Measurements from ENCODE around the gene RTP4. TPM values are rescaled to one million over a fixed set of nuclear protein-coding genes. Genes with fewer than 3 reads are reported as not detected.

The RTP4 gene
- total and polyA plus RNA-seq, 2 of the 8 experiments (the other 6 are each of a cell fraction or from before 2014, with no cell fraction given), result not detected

GRCh38 chr3:187322291-187322690 is 45.9 kb upstream of the RTP4 start (continued):
- TF ChIP-seq, protein P1, sequence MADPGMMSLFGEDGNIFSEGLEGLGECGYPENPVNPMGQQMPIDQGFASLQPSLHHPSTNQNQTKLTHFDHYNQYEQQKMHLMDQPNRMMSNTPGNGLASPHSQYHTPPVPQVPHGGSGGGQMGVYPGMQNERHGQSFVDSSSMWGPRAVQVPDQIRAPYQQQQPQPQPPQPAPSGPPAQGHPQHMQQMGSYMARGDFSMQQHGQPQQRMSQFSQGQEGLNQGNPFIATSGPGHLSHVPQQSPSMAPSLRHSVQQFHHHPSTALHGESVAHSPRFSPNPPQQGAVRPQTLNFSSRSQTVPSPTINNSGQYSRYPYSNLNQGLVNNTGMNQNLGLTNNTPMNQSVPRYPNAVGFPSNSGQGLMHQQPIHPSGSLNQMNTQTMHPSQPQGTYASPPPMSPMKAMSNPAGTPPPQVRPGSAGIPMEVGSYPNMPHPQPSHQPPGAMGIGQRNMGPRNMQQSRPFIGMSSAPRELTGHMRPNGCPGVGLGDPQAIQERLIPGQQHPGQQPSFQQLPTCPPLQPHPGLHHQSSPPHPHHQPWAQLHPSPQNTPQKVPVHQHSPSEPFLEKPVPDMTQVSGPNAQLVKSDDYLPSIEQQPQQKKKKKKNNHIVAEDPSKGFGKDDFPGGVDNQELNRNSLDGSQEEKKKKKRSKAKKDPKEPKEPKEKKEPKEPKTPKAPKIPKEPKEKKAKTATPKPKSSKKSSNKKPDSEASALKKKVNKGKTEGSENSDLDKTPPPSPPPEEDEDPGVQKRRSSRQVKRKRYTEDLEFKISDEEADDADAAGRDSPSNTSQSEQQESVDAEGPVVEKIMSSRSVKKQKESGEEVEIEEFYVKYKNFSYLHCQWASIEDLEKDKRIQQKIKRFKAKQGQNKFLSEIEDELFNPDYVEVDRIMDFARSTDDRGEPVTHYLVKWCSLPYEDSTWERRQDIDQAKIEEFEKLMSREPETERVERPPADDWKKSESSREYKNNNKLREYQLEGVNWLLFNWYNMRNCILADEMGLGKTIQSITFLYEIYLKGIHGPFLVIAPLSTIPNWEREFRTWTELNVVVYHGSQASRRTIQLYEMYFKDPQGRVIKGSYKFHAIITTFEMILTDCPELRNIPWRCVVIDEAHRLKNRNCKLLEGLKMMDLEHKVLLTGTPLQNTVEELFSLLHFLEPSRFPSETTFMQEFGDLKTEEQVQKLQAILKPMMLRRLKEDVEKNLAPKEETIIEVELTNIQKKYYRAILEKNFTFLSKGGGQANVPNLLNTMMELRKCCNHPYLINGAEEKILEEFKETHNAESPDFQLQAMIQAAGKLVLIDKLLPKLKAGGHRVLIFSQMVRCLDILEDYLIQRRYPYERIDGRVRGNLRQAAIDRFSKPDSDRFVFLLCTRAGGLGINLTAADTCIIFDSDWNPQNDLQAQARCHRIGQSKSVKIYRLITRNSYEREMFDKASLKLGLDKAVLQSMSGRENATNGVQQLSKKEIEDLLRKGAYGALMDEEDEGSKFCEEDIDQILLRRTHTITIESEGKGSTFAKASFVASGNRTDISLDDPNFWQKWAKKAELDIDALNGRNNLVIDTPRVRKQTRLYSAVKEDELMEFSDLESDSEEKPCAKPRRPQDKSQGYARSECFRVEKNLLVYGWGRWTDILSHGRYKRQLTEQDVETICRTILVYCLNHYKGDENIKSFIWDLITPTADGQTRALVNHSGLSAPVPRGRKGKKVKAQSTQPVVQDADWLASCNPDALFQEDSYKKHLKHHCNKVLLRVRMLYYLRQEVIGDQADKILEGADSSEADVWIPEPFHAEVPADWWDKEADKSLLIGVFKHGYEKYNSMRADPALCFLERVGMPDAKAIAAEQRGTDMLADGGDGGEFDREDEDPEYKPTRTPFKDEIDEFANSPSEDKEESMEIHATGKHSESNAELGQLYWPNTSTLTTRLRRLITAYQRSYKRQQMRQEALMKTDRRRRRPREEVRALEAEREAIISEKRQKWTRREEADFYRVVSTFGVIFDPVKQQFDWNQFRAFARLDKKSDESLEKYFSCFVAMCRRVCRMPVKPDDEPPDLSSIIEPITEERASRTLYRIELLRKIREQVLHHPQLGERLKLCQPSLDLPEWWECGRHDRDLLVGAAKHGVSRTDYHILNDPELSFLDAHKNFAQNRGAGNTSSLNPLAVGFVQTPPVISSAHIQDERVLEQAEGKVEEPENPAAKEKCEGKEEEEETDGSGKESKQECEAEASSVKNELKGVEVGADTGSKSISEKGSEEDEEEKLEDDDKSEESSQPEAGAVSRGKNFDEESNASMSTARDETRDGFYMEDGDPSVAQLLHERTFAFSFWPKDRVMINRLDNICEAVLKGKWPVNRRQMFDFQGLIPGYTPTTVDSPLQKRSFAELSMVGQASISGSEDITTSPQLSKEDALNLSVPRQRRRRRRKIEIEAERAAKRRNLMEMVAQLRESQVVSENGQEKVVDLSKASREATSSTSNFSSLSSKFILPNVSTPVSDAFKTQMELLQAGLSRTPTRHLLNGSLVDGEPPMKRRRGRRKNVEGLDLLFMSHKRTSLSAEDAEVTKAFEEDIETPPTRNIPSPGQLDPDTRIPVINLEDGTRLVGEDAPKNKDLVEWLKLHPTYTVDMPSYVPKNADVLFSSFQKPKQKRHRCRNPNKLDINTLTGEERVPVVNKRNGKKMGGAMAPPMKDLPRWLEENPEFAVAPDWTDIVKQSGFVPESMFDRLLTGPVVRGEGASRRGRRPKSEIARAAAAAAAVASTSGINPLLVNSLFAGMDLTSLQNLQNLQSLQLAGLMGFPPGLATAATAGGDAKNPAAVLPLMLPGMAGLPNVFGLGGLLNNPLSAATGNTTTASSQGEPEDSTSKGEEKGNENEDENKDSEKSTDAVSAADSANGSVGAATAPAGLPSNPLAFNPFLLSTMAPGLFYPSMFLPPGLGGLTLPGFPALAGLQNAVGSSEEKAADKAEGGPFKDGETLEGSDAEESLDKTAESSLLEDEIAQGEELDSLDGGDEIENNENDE (IDR thresholded peaks at IDR 0.05; ENCODE audit: insufficient replicate concordance, low read length), result no peak
- TF ChIP-seq TBP (IDR thresholded peaks at IDR 0.05; ENCODE audit: low read depth, low read length) (no peak), E2F6 (IDR thresholded peaks at IDR 0.05) (no peak), GTF2F1 (IDR thresholded peaks at IDR 0.05; ENCODE audit: borderline replicate concordance, low read depth, low read length) (no peak), SRF (IDR thresholded peaks at IDR 0.05; ENCODE audit: low read depth, low read length) (no peak), POLR2AphosphoS5 (IDR thresholded peaks at IDR 0.05; ENCODE audit: low read depth, low read length) (no peak), RXRA (IDR thresholded peaks at IDR 0.05; ENCODE audit: insufficient read depth, low read depth, low read length) (no peak)
- TF ChIP-seq, protein P2, sequence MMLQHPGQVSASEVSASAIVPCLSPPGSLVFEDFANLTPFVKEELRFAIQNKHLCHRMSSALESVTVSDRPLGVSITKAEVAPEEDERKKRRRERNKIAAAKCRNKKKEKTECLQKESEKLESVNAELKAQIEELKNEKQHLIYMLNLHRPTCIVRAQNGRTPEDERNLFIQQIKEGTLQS (IDR thresholded peaks at IDR 0.05; ENCODE audit: insufficient read depth, low read depth, low read length), result no peak
